Hindlimb muscle (tissue), 1 donor: ENCODE measurements around the gene CYSTM1. TPM values are rescaled to one million over a fixed set of nuclear protein-coding genes. Genes with fewer than 3 reads are reported as not detected.
A peak's percentile ranks its signal among the peaks of the same experiment; 100 is the strongest.

Experiments
- DNase-seq: peaks from one replicate; pipeline ENCODE4 v3.0.0-alpha.2; 2013
- polyA plus RNA-seq: library from polyadenylated mRNA; unstranded; fragments of 120-200 nt; gene quantifications from one replicate; pipeline ENCODE4 v1.2.1, GENCODE V29; 2013; ENCODE audit not compliant: insufficient read length

The CYSTM1 gene
- polyA plus RNA-seq, 1 donor = 28.2 TPM

- DNase-seq = no peak
Observed at GRCh38 chr5:140238756-140239155, 63.8 kb downstream of the CYSTM1 start.

- no peak for DNase-seq
Observed at GRCh38 chr5:140239461-140239860, 64.5 kb downstream of the CYSTM1 start.

GRCh38 chr5:140239939-140240700, 65.1 kb downstream of the CYSTM1 start:
- no peak for DNase-seq

- DNase-seq = peak; percentile 72
Observed at GRCh38 chr5:140240987-140241706, 66.2 kb downstream of the CYSTM1 start.

GRCh38 chr5:140242099-140242498, 67.1 kb downstream of the CYSTM1 start:
- DNase-seq = no peak

GRCh38 chr5:140242890-140243585, 68.0 kb downstream of the CYSTM1 start:
- no peak for DNase-seq

GRCh38 chr5:140243706-140244250, 68.8 kb downstream of the CYSTM1 start:
- no peak for DNase-seq

- DNase-seq = peak; percentile 85
Observed at GRCh38 chr5:140244525-140245025, 69.6 kb downstream of the CYSTM1 start.

- DNase-seq = no peak
Observed at GRCh38 chr5:140245341-140245740, 70.4 kb downstream of the CYSTM1 start.

GRCh38 chr5:140245926-140246325, 70.9 kb downstream of the CYSTM1 start:
- no peak for DNase-seq

GRCh38 chr5:140246378-140247122, 71.6 kb downstream of the CYSTM1 start:
- DNase-seq = peak; percentile 80

GRCh38 chr5:140248414-140248813, 73.4 kb downstream of the CYSTM1 start:
- no peak for DNase-seq

GRCh38 chr5:140249536-140249935, 74.5 kb downstream of the CYSTM1 start:
- no peak for DNase-seq

GRCh38 chr5:140250386-140250785, 75.4 kb downstream of the CYSTM1 start:
- DNase-seq = no peak

- DNase-seq = no peak
Observed at GRCh38 chr5:140251527-140251973, 76.6 kb downstream of the CYSTM1 start.

GRCh38 chr5:140252470-140253126, 77.6 kb downstream of the CYSTM1 start:
- DNase-seq = no peak

- no peak for DNase-seq
Observed at GRCh38 chr5:140253985-140254384, 79.0 kb downstream of the CYSTM1 start.

- DNase-seq = no peak
Observed at GRCh38 chr5:140255460-140256157, 80.6 kb downstream of the CYSTM1 start.

GRCh38 chr5:140256726-140257125, 81.7 kb downstream of the CYSTM1 start:
- DNase-seq = no peak

- no peak for DNase-seq
Observed at GRCh38 chr5:140258016-140258415, 83.0 kb downstream of the CYSTM1 start.

GRCh38 chr5:140258873-140259272, 83.9 kb downstream of the CYSTM1 start:
- no peak for DNase-seq
